Measurements from ENCODE around the gene LIPC.

GRCh38 chr15:58487724-58488120, 55.9 kb downstream of the LIPC start:
- TF ChIP-seq CTCF (IDR thresholded peaks at IDR 0.05; ENCODE audit: extremely low read depth in 1 of 2, insufficient read depth in 1 of 2, low read depth in 1 of 2, low read length in 2 of 2) (no peak), POLR2AphosphoS5 (IDR thresholded peaks at IDR 0.05; ENCODE audit: insufficient read depth, low read depth, low read length) (no peak), JUN (IDR thresholded peaks at IDR 0.05; ENCODE audit: borderline replicate concordance, insufficient read depth, insufficient read length, low read depth) (no peak)

All from endothelial cell of umbilical vein (primary cell).